Panc1 (cell line): ENCODE measurements around the gene EPGN. TPM values are rescaled to one million over a fixed set of nuclear protein-coding genes. Genes with fewer than 3 reads are reported as not detected.

Experiments used
- ATAC-seq: fragments of 200-7000 bp; cut with Tn5 transposase; 2 replicates; pipeline ENCODE4 v1.9.1; 2020; ENCODE audit warnings: mild to moderate bottlenecking, moderate library complexity
- BruUV-seq: library from RNA; stranded (reverse); fragments of 400-500 nt; replicated peaks from 2 replicates; lab custom pipeline; 2021; lab: Mats Ljungman, UMichigan
- CTCF ChIA-PET: fragments of 300-600 bp; sonication (Branson Sonifier 250); formaldehyde crosslinking; loops from one replicate; lab custom pipeline; 2022; ENCODE audit warnings: antibody characterized with exemption; lab: Charles Lee
- POLR2A ChIA-PET: fragments of 300-600 bp; sonication (Branson Sonifier 250); formaldehyde crosslinking; loops from one replicate; lab custom pipeline; 2022; ENCODE audit warnings: antibody characterized with exemption; lab: Charles Lee
- DNase-seq: peaks from one replicate; pipeline ENCODE4 v3.0.0-alpha.2; 2010; ENCODE audit warnings: low read depth, low spot score
- H3K27ac ChIP-seq: 2 replicates; pipeline ENCODE4 v1.5.1; 2011; ENCODE audit warnings: mild to moderate bottlenecking, low read length, inconsistent platforms
- H3K27me3 ChIP-seq: fragments of 200-500 bp; sonication (Bioruptor generic); 2 replicates; pipeline ENCODE4 v1.6.0; 2014; ENCODE audit warnings: low read length, inconsistent platforms; ENCODE audit not compliant: control insufficient read depth, insufficient read depth
- H3K36me3 ChIP-seq: fragments of 200-500 bp; sonication (Bioruptor generic); 2 replicates; pipeline ENCODE4 v1.5.1; 2014; ENCODE audit warnings: inconsistent platforms, mild to moderate bottlenecking, low read length, moderate library complexity; ENCODE audit not compliant: control insufficient read depth, insufficient read depth
- H3K4me1 ChIP-seq: 2 replicates; pipeline ENCODE4 v1.5.1; 2011; ENCODE audit warnings: inconsistent platforms, mild to moderate bottlenecking, low read length, moderate library complexity; ENCODE audit not compliant: control insufficient read depth, insufficient read depth
- H3K4me3 ChIP-seq, 2 experiments: 2 replicates each; pipeline ENCODE4 v1.5.1; 2011 to 2012; ENCODE audit warnings: low read depth in 2 of 2, low read length in 2 of 2, mild to moderate bottlenecking in 2 of 2, inconsistent platforms in 1 of 2, moderate library complexity in 1 of 2
- H3K9me3 ChIP-seq: fragments of 200-500 bp; sonication (Bioruptor generic); 2 replicates; pipeline ENCODE4 v1.5.1; 2014; ENCODE audit warnings: low read depth, mild to moderate bottlenecking, inconsistent platforms, low read length, moderate library complexity; ENCODE audit not compliant: control insufficient read depth, insufficient read depth
- CTCF ChIP-seq: fragments of 450-650 bp; IDR thresholded peaks from 2 replicates; pipeline ENCODE4 v1.5.1; 2017; ENCODE audit warnings: mild to moderate bottlenecking
- POLR2AphosphoS5 ChIP-seq: IDR thresholded peaks from 2 replicates; pipeline ENCODE4 v1.6.1; 2012; ENCODE audit warnings: mild to moderate bottlenecking, low read depth, low read length, moderate library complexity
- SIN3A ChIP-seq: IDR thresholded peaks from 2 replicates; pipeline ENCODE4 v1.6.1; 2012; ENCODE audit warnings: low read depth, mild to moderate bottlenecking, low read length, moderate library complexity, borderline replicate concordance; ENCODE audit not compliant: insufficient read depth
- TCF7L2 ChIP-seq: IDR thresholded peaks from 2 replicates; pipeline ENCODE4 v1.6.1; 2011; ENCODE audit warnings: mild to moderate bottlenecking, low read depth, low read length, inconsistent platforms
- in situ Hi-C: cut with HindIII; loops from 2 replicates; pipeline ENCODE4 v1.10.0; 2016; ENCODE audit warnings: low sequenced_read_pairs, low pct_unique_long_range_greater_than_20kb
- intact Hi-C: fragments of 100-400 bp; cut with micrococcal nuclease; formaldehyde crosslinking; loops from one replicate; pipeline ENCODE4 v1.10.0; 2022; ENCODE audit not compliant: unreplicated experiment
- total RNA-seq: library from RNA; stranded (reverse); gene quantifications from one replicate; pipeline ENCODE4 v1.2.1, GENCODE V29; 2021; ENCODE audit not compliant: unreplicated experiment
- TF ChIP-seq, protein P1 (sequence below), 2 experiments: IDR thresholded peaks; 2 replicates each; pipeline ENCODE4 v1.6.1; 2011 to 2012; ENCODE audit warnings: low read depth in 2 of 2, control low read depth in 1 of 2, low read length in 1 of 2, mild to moderate bottlenecking in 1 of 2, moderate library complexity in 1 of 2; ENCODE audit not compliant: insufficient read depth in 1 of 2

The EPGN gene
- total RNA-seq, 1 experiment from 2014 or later: not detected

- ATAC-seq: no peak
- H3K4me3 ChIP-seq: no peak overlapping the region
- intact Hi-C loops (no loop called here), in situ Hi-C loops (no loop called here)
- CTCF ChIA-PET: no interaction called here
- no TSS peak for BruUV-seq
- H3K27ac ChIP-seq: no peak overlapping the region
- no peaks in the 10 kb centered on the region for H3K4me1 ChIP-seq
- no peak for DNase-seq
- POLR2A ChIA-PET: no interaction called here
- H3K9me3 ChIP-seq: no peaks in the 10 kb centered on the region
- H3K27me3 ChIP-seq: no peaks in the 10 kb centered on the region
- no peaks in the 10 kb centered on the region for H3K36me3 ChIP-seq
- TF ChIP-seq POLR2AphosphoS5: no peak
- TF ChIP-seq SIN3A: no peak
- TF ChIP-seq, protein P1, sequence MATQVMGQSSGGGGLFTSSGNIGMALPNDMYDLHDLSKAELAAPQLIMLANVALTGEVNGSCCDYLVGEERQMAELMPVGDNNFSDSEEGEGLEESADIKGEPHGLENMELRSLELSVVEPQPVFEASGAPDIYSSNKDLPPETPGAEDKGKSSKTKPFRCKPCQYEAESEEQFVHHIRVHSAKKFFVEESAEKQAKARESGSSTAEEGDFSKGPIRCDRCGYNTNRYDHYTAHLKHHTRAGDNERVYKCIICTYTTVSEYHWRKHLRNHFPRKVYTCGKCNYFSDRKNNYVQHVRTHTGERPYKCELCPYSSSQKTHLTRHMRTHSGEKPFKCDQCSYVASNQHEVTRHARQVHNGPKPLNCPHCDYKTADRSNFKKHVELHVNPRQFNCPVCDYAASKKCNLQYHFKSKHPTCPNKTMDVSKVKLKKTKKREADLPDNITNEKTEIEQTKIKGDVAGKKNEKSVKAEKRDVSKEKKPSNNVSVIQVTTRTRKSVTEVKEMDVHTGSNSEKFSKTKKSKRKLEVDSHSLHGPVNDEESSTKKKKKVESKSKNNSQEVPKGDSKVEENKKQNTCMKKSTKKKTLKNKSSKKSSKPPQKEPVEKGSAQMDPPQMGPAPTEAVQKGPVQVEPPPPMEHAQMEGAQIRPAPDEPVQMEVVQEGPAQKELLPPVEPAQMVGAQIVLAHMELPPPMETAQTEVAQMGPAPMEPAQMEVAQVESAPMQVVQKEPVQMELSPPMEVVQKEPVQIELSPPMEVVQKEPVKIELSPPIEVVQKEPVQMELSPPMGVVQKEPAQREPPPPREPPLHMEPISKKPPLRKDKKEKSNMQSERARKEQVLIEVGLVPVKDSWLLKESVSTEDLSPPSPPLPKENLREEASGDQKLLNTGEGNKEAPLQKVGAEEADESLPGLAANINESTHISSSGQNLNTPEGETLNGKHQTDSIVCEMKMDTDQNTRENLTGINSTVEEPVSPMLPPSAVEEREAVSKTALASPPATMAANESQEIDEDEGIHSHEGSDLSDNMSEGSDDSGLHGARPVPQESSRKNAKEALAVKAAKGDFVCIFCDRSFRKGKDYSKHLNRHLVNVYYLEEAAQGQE (IDR thresholded peaks at IDR 0.05; ENCODE audit: insufficient read depth in 1 of 2, low read depth in 2 of 2, low read length in 1 of 2): no peak
- no peak for TF ChIP-seq CTCF
- no peak for TF ChIP-seq TCF7L2
Measured at GRCh38 chr4:74325886-74326285, 17.6 kb downstream of the EPGN start.

DNA sequence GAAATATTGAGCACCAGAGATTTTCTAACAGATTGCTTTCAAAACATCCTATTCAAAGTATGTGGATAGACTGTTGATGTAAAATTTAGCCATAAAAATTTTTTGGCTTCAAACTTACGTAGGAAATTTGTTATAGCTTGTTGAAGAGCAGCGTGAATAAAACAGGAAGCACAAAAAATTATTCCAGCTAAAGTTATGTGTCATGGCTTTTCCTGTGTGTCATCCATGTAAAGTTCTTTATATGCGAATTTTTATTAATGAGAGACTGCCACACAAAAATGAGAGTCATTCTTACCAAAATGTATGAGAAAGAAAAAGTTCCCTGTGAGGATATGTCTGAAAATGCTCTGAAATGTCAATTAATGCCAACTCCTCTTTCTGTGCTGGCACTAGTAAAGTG is 19.5 kb downstream of the EPGN start:
- H3K4me3 ChIP-seq: no peak overlapping the region
- no peaks in the 10 kb centered on the region for H3K9me3 ChIP-seq
- H3K4me1 ChIP-seq: no peaks in the 10 kb centered on the region
- H3K36me3 ChIP-seq: no peaks in the 10 kb centered on the region
- ATAC-seq: no peak
- BruUV-seq: no TSS peak
- H3K27ac ChIP-seq: no peak overlapping the region
- intact Hi-C loops: no loop called here
- ChIA-PET CTCF (no interaction called here), POLR2A (no interaction called here)
- in situ Hi-C loops: no loop called here
- no peak for TF ChIP-seq POLR2AphosphoS5
- TF ChIP-seq SIN3A: no peak
- no peak for TF ChIP-seq CTCF
- TF ChIP-seq, protein P1 (IDR thresholded peaks at IDR 0.05; ENCODE audit: insufficient read depth in 1 of 2, low read depth in 2 of 2, low read length in 1 of 2): no peak
- no peak for TF ChIP-seq TCF7L2
- no peaks in the 10 kb centered on the region for H3K27me3 ChIP-seq
- DNase-seq: no peak
